Endothelial cell of umbilical vein (primary cell): ENCODE results near the gene UGT2B15. TPM values are rescaled to one million over a fixed set of nuclear protein-coding genes. Genes with fewer than 3 reads are reported as not detected.

ENCODE experiments used
- BruUV-seq: library from RNA; stranded (reverse); fragments of 400-500 nt; replicated peaks from 2 replicates; lab custom pipeline; 2021; lab: Mats Ljungman, UMichigan
- CTCF ChIA-PET: fragments of 300-600, 350-600 bp; sonication (Branson Sonifier 250); formaldehyde crosslinking; loops from one replicate; lab custom pipeline; 2021; ENCODE audit warnings: antibody characterized with exemption, inconsistent platforms; lab: Charles Lee
- POLR2A ChIA-PET: fragments of 300-600, 350-600 bp; sonication (Branson Sonifier 250); formaldehyde crosslinking; loops from one replicate; lab custom pipeline; 2021; ENCODE audit warnings: antibody characterized with exemption, inconsistent platforms; lab: Charles Lee
- DNase-seq: peaks from one replicate; pipeline ENCODE4 v3.0.0-alpha.2; 2011; ENCODE audit warnings: low read depth, low spot score
- FAIRE-seq: peaks from 2 replicates; lab custom pipeline; 2011; peaks lifted over from hg19 to GRCh38; lab: Jason Lieb, UNC
- H2AFZ ChIP-seq: 2 replicates; pipeline ENCODE4 v1.6.0; 2012; ENCODE audit warnings: low read depth, low read length, control low read depth, inconsistent platforms
- H3K27ac ChIP-seq: 2 replicates; pipeline ENCODE4 v1.5.1; 2011; ENCODE audit warnings: low read depth, mild to moderate bottlenecking, control low read depth, low read length, moderate library complexity; ENCODE audit not compliant: insufficient read depth
- H3K27me3 ChIP-seq, 2 experiments: 2 replicates each; pipeline versions ENCODE4 v1.6.0 to v1.6.1; 2011; ENCODE audit warnings: low read length in 2 of 2, mixed read lengths in 1 of 2; ENCODE audit not compliant: control insufficient read depth in 2 of 2, insufficient read depth in 2 of 2
- H3K36me3 ChIP-seq, 2 experiments: 2 replicates in 1 of 2; 3 replicates in 1 of 2; pipeline ENCODE4 v1.5.1; 2011; ENCODE audit warnings: low read length in 2 of 2, mild to moderate bottlenecking in 1 of 2, moderate library complexity in 1 of 2; ENCODE audit not compliant: control insufficient read depth in 2 of 2, insufficient read depth in 2 of 2; ENCODE audit errors: extremely low read depth in 1 of 2
- H3K4me1 ChIP-seq: 3 replicates; pipeline ENCODE4 v1.5.1; 2011; ENCODE audit warnings: mild to moderate bottlenecking, low read length; ENCODE audit not compliant: control insufficient read depth, insufficient read depth; ENCODE audit errors: extremely low read depth
- H3K4me2 ChIP-seq: 2 replicates; pipeline ENCODE4 v1.6.1; 2011; ENCODE audit warnings: low read length, control low read depth, mixed read lengths; ENCODE audit not compliant: insufficient read depth
- H3K4me3 ChIP-seq, 3 experiments: fragments of 200-600 bp in 1 of 3; sonication (generic), shearing (Covaris generic) in 1 of 3; replicated peaks in 1 of 3; 2 replicates each; pipeline ENCODE4 v1.5.1; 2011 to 2016; ENCODE audit warnings: control low read depth in 3 of 3, low read length in 3 of 3, mild to moderate bottlenecking in 2 of 3, inconsistent platforms in 1 of 3, low read depth in 1 of 3, moderate library complexity in 1 of 3; ENCODE audit not compliant: insufficient read depth in 1 of 3
- H3K79me2 ChIP-seq: 2 replicates; pipeline ENCODE4 v1.6.0; 2012; ENCODE audit warnings: low read length, inconsistent platforms; ENCODE audit not compliant: control insufficient read depth, insufficient read depth
- H3K9ac ChIP-seq: replicated peaks from 2 replicates; pipeline ENCODE3; 2011; ENCODE audit warnings: low read length, control low read depth; ENCODE audit not compliant: insufficient read depth; ENCODE audit errors: extremely low read depth
- H3K9me1 ChIP-seq: replicated peaks from 3 replicates; pipeline ENCODE4 v1.6.0; 2011; ENCODE audit warnings: mild to moderate bottlenecking, low read length; ENCODE audit not compliant: control insufficient read depth, insufficient read depth; ENCODE audit errors: extremely low read depth
- H3K9me3 ChIP-seq: replicated peaks from 2 replicates; pipeline ENCODE4 v1.5.1; 2012; ENCODE audit warnings: low read length, inconsistent platforms; ENCODE audit not compliant: control insufficient read depth, insufficient read depth
- H4K20me1 ChIP-seq: replicated peaks from 2 replicates; pipeline ENCODE3; 2011; ENCODE audit warnings: mild to moderate bottlenecking, low read length; ENCODE audit not compliant: control insufficient read depth, insufficient read depth; ENCODE audit errors: extremely low read depth
- CTCF ChIP-seq, 2 donors: IDR thresholded peaks; 1 replicate in 1 of 2; 2 replicates in 1 of 2; pipeline ENCODE4 v1.5.1; 2011; ENCODE audit warnings: low read length in 2 of 2, mild to moderate bottlenecking in 2 of 2, moderate library complexity in 2 of 2, control low read depth in 1 of 2, inconsistent platforms in 1 of 2, low read depth in 1 of 2; ENCODE audit not compliant: insufficient read depth in 1 of 2; ENCODE audit errors: extremely low read depth in 1 of 2
- EZH2 ChIP-seq: IDR thresholded peaks from 2 replicates; pipeline ENCODE4 v1.6.1; 2012; ENCODE audit warnings: borderline replicate concordance, low read depth, mild to moderate bottlenecking, moderate library complexity, low read length, inconsistent platforms; ENCODE audit not compliant: severe bottlenecking
- FOS ChIP-seq: IDR thresholded peaks from 2 replicates; pipeline ENCODE4 v1.6.1; 2011; ENCODE audit warnings: mild to moderate bottlenecking, low read length, moderate library complexity, borderline replicate concordance; ENCODE audit not compliant: insufficient read depth
- GATA2 ChIP-seq: IDR thresholded peaks from 2 replicates; pipeline ENCODE4 v1.7.0; 2011; ENCODE audit warnings: low read depth, mild to moderate bottlenecking, moderate library complexity, mixed read lengths, low read length; ENCODE audit not compliant: insufficient read length, insufficient read depth
- JUN ChIP-seq: IDR thresholded peaks from 2 replicates; pipeline ENCODE4 v1.6.1; 2011; ENCODE audit warnings: borderline replicate concordance, low read depth; ENCODE audit not compliant: insufficient read length, insufficient read depth
- MYC ChIP-seq: IDR thresholded peaks from one replicate; pipeline ENCODE4 v1.6.1; 2011; ENCODE audit warnings: mild to moderate bottlenecking, low read depth, low read length
- POLR2A ChIP-seq: IDR thresholded peaks from 2 replicates; pipeline ENCODE4 v1.6.1; 2012; ENCODE audit warnings: low read depth, mild to moderate bottlenecking, control low read depth, low read length
- POLR2AphosphoS5 ChIP-seq: IDR thresholded peaks from 2 replicates; pipeline ENCODE4 v1.6.1; 2012; ENCODE audit warnings: low read depth, mild to moderate bottlenecking, control low read depth, low read length, moderate library complexity; ENCODE audit not compliant: insufficient read depth
- dilution Hi-C: fragments of 300-500 bp; cut with MboI; formaldehyde crosslinking; loops from one replicate; pipeline ENCODE4 v1.15.0; 2019; ENCODE audit warnings: low sequenced_read_pairs; ENCODE audit not compliant: extremely low pct_ligation_motif_present
- intact Hi-C: fragments of 100-400 bp; cut with micrococcal nuclease; formaldehyde crosslinking; loops from one replicate; pipeline ENCODE4 v1.10.0; 2022
- polyA plus RNA-seq, 4 experiments: library from polyadenylated mRNA; depleted of rRNA in 3 of 4; stranded (reverse) in 3 of 4; unstranded in 1 of 4; fragments of >200 nt; gene quantifications; 2 replicates each; pipeline versions ENCODE4 v1.2.1 to v1.2.3, GENCODE V29; 2011 to 2012; ENCODE audit warnings: missing spikeins in 1 of 4
- total RNA-seq: library from RNA; stranded (reverse); gene quantifications from 2 replicates; pipeline ENCODE4 v1.2.3, GENCODE V29; 2021
- TF ChIP-seq, protein P1 (sequence below): IDR thresholded peaks from 2 replicates; pipeline ENCODE4 v1.6.1; 2011; ENCODE audit not compliant: insufficient read depth, insufficient read length

Gene UGT2B15
- total and polyA plus RNA-seq, 2 donors (not counting 3 experiments of a cell fraction or from before 2014, with no cell fraction given), result not detected

- intact Hi-C loops (no loop called here), dilution Hi-C loops (no loop called here)
- Histone ChIP-seq H3K79me2 (no peaks in the 10 kb centered on the region), H4K20me1 (no peaks in the 10 kb centered on the region), H3K4me2 (no peak overlapping the region), H3K27me3 (no peaks in the 10 kb centered on the region), H3K9me1 (no peaks in the 10 kb centered on the region), H3K36me3 (no peaks in the 10 kb centered on the region), H3K27ac (no peak overlapping the region), H2AFZ (no peak overlapping the region), H3K4me1 (no peaks in the 10 kb centered on the region), H3K4me3 (no peak overlapping the region), H3K9me3 (no peaks in the 10 kb centered on the region), H3K9ac (no peak overlapping the region)
- ChIA-PET CTCF (no interaction called here), POLR2A (no interaction called here)
- TF ChIP-seq JUN (no peak), POLR2AphosphoS5 (no peak), POLR2A (no peak), MYC (no peak), CTCF (IDR thresholded peaks at IDR 0.05; ENCODE audit: extremely low read depth in 1 of 2, insufficient read depth in 1 of 2, low read depth in 1 of 2, low read length in 2 of 2) (no peak), EZH2 (no peak), GATA2 (no peak), FOS (no peak)
- TF ChIP-seq, protein P1, sequence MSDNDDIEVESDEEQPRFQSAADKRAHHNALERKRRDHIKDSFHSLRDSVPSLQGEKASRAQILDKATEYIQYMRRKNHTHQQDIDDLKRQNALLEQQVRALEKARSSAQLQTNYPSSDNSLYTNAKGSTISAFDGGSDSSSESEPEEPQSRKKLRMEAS, result no peak
- BruUV-seq, result no TSS peak
- FAIRE-seq, result no peak
- DNase-seq, result no peak
Observed at GRCh38 chr4:68712207-68712606, 41.8 kb upstream of the UGT2B15 start.
